K562 (cell line): ENCODE measurements around the gene HTT-AS. TPM values are rescaled to one million over a fixed set of nuclear protein-coding genes. Genes with fewer than 3 reads are reported as not detected.

ENCODE experiments used
- ATAC-seq: fragments of 200-7000 bp; cut with Tn5 transposase; 3 replicates; pipeline ENCODE4 v1.9.1; 2020; ENCODE audit warnings: moderate library complexity
- BruUV-seq: library from RNA; stranded (reverse); fragments of 400-500 nt; replicated peaks from 2 replicates; lab custom pipeline; 2021; lab: Mats Ljungman, UMichigan
- CTCF ChIA-PET: fragments of 300-600 bp; formaldehyde crosslinking; extraction: SDS; loops from one replicate; lab custom pipeline; 2021; ENCODE audit warnings: low intra/inter-chr PET ratio; lab: Yijun Ruan, JAX
- POLR2A ChIA-PET: fragments of 300-600, 350-650 bp; sonication (Branson Sonifier 250); formaldehyde crosslinking; extraction: SDS; loops from one replicate; lab custom pipeline; 2021; ENCODE audit warnings: antibody characterized with exemption, inconsistent platforms; lab: Yijun Ruan, JAX
- DNase-seq, 4 experiments: peaks; one replicate each; pipeline versions ENCODE4 v3.0.0 to v3.0.0-alpha.2; 2011 to 2018; ENCODE audit warnings: low spot score in 3 of 4, mixed read lengths in 3 of 4; ENCODE audit errors: extremely low read depth in 1 of 4
- FAIRE-seq: peaks from 2 replicates; lab custom pipeline; 2011; peaks lifted over from hg19 to GRCh38; lab: Jason Lieb, UNC
- H2AFZ ChIP-seq: 2 replicates; pipeline ENCODE4 v1.6.0; 2011; ENCODE audit warnings: low read depth, low read length, control low read depth, inconsistent platforms
- H3K27ac ChIP-seq: fragments of 200-600 bp; 3 replicates; pipeline ENCODE4 v1.8.0; 2011; ENCODE audit warnings: low read depth, mild to moderate bottlenecking, control low read depth, inconsistent platforms, low read length, moderate library complexity, mixed read lengths; ENCODE audit errors: extremely low read depth
- H3K27me3 ChIP-seq, 2 experiments: fragments of 300-600 bp in 1 of 2; 2 replicates in 1 of 2; 3 replicates in 1 of 2; pipeline versions ENCODE4 v1.6.0 to v1.8.0; 2011; ENCODE audit warnings: inconsistent platforms in 2 of 2, low read length in 2 of 2, mild to moderate bottlenecking in 1 of 2, mixed read lengths in 1 of 2, moderate library complexity in 1 of 2; ENCODE audit not compliant: control insufficient read depth in 2 of 2, insufficient read depth in 2 of 2
- H3K36me3 ChIP-seq: fragments of 300-600 bp; 3 replicates; pipeline ENCODE4 v1.8.0; 2011; ENCODE audit warnings: mild to moderate bottlenecking, low read length, inconsistent platforms; ENCODE audit not compliant: control insufficient read depth, insufficient read depth
- H3K4me1 ChIP-seq, 2 experiments: fragments of 200-600 bp in 1 of 2; replicated peaks in 1 of 2; 2 replicates in 1 of 2; 3 replicates in 1 of 2; pipeline versions ENCODE4 v1.5.1 to v1.8.0; 2011; ENCODE audit warnings: inconsistent platforms in 2 of 2, low read length in 2 of 2, mild to moderate bottlenecking in 1 of 2, mixed read lengths in 1 of 2, moderate library complexity in 1 of 2; ENCODE audit not compliant: control insufficient read depth in 2 of 2, insufficient read depth in 2 of 2
- H3K4me2 ChIP-seq: 2 replicates; pipeline ENCODE4 v1.6.1; 2011; ENCODE audit warnings: low read length, control low read depth, inconsistent platforms, mixed read lengths; ENCODE audit not compliant: insufficient read depth
- H3K4me3 ChIP-seq: fragments of 200-600 bp; sonication (generic), shearing (Covaris generic); 2 replicates; pipeline ENCODE4 v1.5.1; 2016; ENCODE audit warnings: control low read depth, inconsistent platforms
- H3K79me2 ChIP-seq: fragments of 200-600 bp; 3 replicates; pipeline ENCODE4 v1.8.0; 2011; ENCODE audit warnings: low read length, inconsistent platforms; ENCODE audit not compliant: control insufficient read depth, insufficient read depth
- H3K9ac ChIP-seq, 2 experiments: 2 replicates each; pipeline versions ENCODE4 v1.6.0 to v1.6.1; 2011; ENCODE audit warnings: low read depth in 2 of 2, low read length in 2 of 2, control low read depth in 1 of 2, inconsistent platforms in 1 of 2, mild to moderate bottlenecking in 1 of 2, mixed read lengths in 1 of 2; ENCODE audit not compliant: insufficient read depth in 1 of 2
- H3K9me1 ChIP-seq: one replicate; pipeline ENCODE4 v1.6.0; 2011; ENCODE audit warnings: inconsistent platforms, mild to moderate bottlenecking, low read length, moderate library complexity; ENCODE audit not compliant: control insufficient read depth, insufficient read depth
- H3K9me3 ChIP-seq: replicated peaks from 2 replicates; pipeline ENCODE4 v1.5.1; 2011; ENCODE audit warnings: low read depth, low read length, inconsistent platforms; ENCODE audit not compliant: control insufficient read depth, insufficient read depth
- H4K20me1 ChIP-seq: replicated peaks from 2 replicates; pipeline ENCODE4 v1.6.1; 2011; ENCODE audit warnings: low read length, inconsistent platforms, mixed read lengths; ENCODE audit not compliant: control insufficient read depth, insufficient read depth
- ARID2 ChIP-seq: fragments of 450-650 bp; IDR thresholded peaks from 2 replicates; pipeline ENCODE4 v1.6.1; 2017; ENCODE audit warnings: antibody characterized with exemption, mild to moderate bottlenecking
- GTF2E2 ChIP-seq: fragments of 200-800 bp; sonication (Bioruptor generic); IDR thresholded peaks from 2 replicates; pipeline ENCODE4 v1.6.1; 2016; ENCODE audit warnings: missing genetic modification characterization, missing compliant biosample characterization
- ZBTB40 ChIP-seq, 2 experiments: fragments of 450-650 bp in 1 of 2; sonication (generic) in 1 of 2; formaldehyde crosslinking in 1 of 2; IDR thresholded peaks; 2 replicates each; pipeline versions ENCODE4 v1.7.1 to v1.9.0; 2016 to 2022; ENCODE audit warnings: inconsistent platforms in 1 of 2, mild to moderate bottlenecking in 1 of 2, missing genetic modification reagents in 1 of 2
- WGBS: fragments of 100-300 bp; shearing (Covaris generic); methylation state at CpG from one replicate; pipeline ENCODE4 v1.1.6; 2016; ENCODE audit warnings: low coverage, mixed read lengths; ENCODE audit not compliant: insufficient coverage; ENCODE audit errors: missing lambda C conversion rate; 5-methylcytosine and 5-hydroxymethylcytosine counted together
- in situ Hi-C: fragments of 300-500 bp; cut with MboI; formaldehyde crosslinking; loops from 4 replicates; pipeline ENCODE4 v1.15.0; 2018; ENCODE audit warnings: inconsistent platforms, mixed read lengths
- intact Hi-C: fragments of 100-400 bp; cut with micrococcal nuclease; formaldehyde crosslinking; loops from 2 replicates; pipeline ENCODE4 v1.14.2; 2022
- polyA plus RNA-seq, 8 experiments: library from polyadenylated mRNA; depleted of rRNA in 4 of 8; stranded (reverse) in 5 of 8; unstranded in 3 of 8; fragments of >200 nt; fragmentation: Nextera tagmentation in 2 of 8; fragmentation: Illumina TruSeq in 1 of 8; extraction: Ambion mirVana in 2 of 8; extraction: Trizol in 1 of 8; gene quantifications; 2 replicates each; pipeline versions ENCODE4 v1.2.1 to v1.2.3, GENCODE V29; 2011 to 2014; ENCODE audit warnings: inconsistent platforms in 1 of 8, missing spikeins in 1 of 8
- total RNA-seq, 7 experiments: library from RNA; depleted of rRNA in 6 of 7; stranded (reverse); fragments of >200 nt in 6 of 7; fragmentation: Illumina TruSeq in 2 of 7; extraction: Trizol in 2 of 7; gene quantifications; 2 replicates each; pipeline versions ENCODE4 v1.2.1 to v1.2.3, GENCODE V29; 2011 to 2021; ENCODE audit warnings: low replicate concordance in 1 of 7

The HTT-AS gene
- total and polyA plus RNA-seq, 9 of the 15 experiments (the other 6 are each of a cell fraction or from before 2014, with no cell fraction given), result not detected

DNA sequence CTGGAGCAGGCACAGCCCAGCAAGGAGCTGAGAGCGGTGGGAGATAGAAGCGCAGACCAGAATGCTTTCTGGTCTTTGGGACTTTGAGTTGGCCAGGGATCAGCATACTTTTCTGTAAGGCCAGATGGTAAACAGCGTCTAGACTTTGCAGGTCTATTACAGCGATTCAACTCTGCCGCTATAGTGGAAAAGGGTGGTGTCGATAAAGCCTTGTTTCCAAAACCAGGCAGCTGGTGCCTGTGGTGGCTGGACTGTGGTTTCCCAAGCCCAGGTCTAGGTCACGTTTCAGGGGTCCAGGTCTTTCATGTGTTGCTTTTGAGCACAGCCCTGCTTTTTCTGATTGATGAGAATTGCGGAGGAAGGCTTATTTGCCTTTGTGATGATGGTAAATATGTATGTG lies 40.1 kb downstream of the HTT-AS start:
- Histone ChIP-seq H3K9me1 (no peaks in the 10 kb centered on the region), H3K36me3 (no peaks in the 10 kb centered on the region), H4K20me1 (no peaks in the 10 kb centered on the region; the same call in 1 of the 2 replicates), H2AFZ (no peak overlapping the region), H3K4me1 (peaks cover 0 to 14% of the 10 kb centered on the region in 2 experiments; a peak in 3 of 5 replicates), H3K27me3 (peaks cover 64 to 96% of the 10 kb centered on the region in 2 experiments), H3K9me3 (no peaks in the 10 kb centered on the region), H3K27ac (no peak overlapping the region), H3K79me2 (no peaks in the 10 kb centered on the region), H3K4me2 (no peak overlapping the region), H3K4me3 (no peak overlapping the region), H3K9ac (no peak overlapping the region)
- no peak for ATAC-seq
- ChIA-PET POLR2A (interaction anchor here (0.6 to 1.5 kb wide), 3 partner anchors 10 to 71 kb away, joined by 3 read pairs; partner anchors contain the start of gene GRK4), CTCF (no interaction called here)
- BruUV-seq, result no TSS peak
- no peak for DNase-seq
- FAIRE-seq, result no peak
- WGBS, result 24% methylated on average over 8 of the region's 8 CpGs
- in situ Hi-C loops, result no loop called here
- intact Hi-C loops, result no loop called here
- TF ChIP-seq GTF2E2 (tag) (no peak), ZBTB40 (IDR thresholded peaks at IDR 0.05) (peak; percentile 47; the same call in 1 of the 2 replicates), ZBTB40 (CRISPR knock-in tag; IDR thresholded peaks at IDR 0.05) (no peak), ARID2 (no peak)
